H1 (cell line): ENCODE measurements around the gene CACNB2. TPM values are rescaled to one million over a fixed set of nuclear protein-coding genes. Genes with fewer than 3 reads are reported as not detected.

Experiments used
- CTCF ChIA-PET: fragments of 300-600 bp; sonication (Branson Sonifier 250); formaldehyde crosslinking; loops from one replicate; lab custom pipeline; 2021; ENCODE audit not compliant: partially characterized antibody; lab: Charles Lee
- POLR2A ChIA-PET: fragments of 300-600 bp; sonication (Branson Sonifier 250); formaldehyde crosslinking; loops from one replicate; lab custom pipeline; 2021; ENCODE audit warnings: inconsistent platforms; ENCODE audit not compliant: partially characterized antibody; lab: Charles Lee
- DNase-seq, 2 experiments: peaks; one replicate each; pipeline versions ENCODE4 v3.0.0 to v3.0.0-alpha.2; 2010 to 2022; ENCODE audit warnings: low spot score in 2 of 2, low read depth in 1 of 2, mixed read lengths in 1 of 2
- FAIRE-seq: peaks from 2 replicates; lab custom pipeline; 2011; peaks lifted over from hg19 to GRCh38; lab: Jason Lieb, UNC
- H2AFZ ChIP-seq: 2 replicates; pipeline ENCODE4 v1.8.1; 2012; ENCODE audit warnings: low read length, inconsistent platforms
- H2AK5ac ChIP-seq: 2 replicates; pipeline ENCODE4 v1.6.1; 2013; ENCODE audit warnings: low read depth, low read length
- H2BK120ac ChIP-seq: replicated peaks from 2 replicates; pipeline ENCODE3; 2013; ENCODE audit warnings: low read depth, low read length, inconsistent platforms
- H2BK12ac ChIP-seq: 2 replicates; pipeline ENCODE4 v1.6.1; 2013; ENCODE audit warnings: low read depth, low read length
- H2BK15ac ChIP-seq: 2 replicates; pipeline ENCODE4 v1.6.1; 2013; ENCODE audit warnings: low read length
- H2BK20ac ChIP-seq: 2 replicates; pipeline ENCODE4 v1.6.1; 2013; ENCODE audit warnings: low read length
- H2BK5ac ChIP-seq: 2 replicates; pipeline ENCODE4 v1.6.1; 2013; ENCODE audit warnings: low read depth, low read length
- H3K14ac ChIP-seq: 2 replicates; pipeline ENCODE4 v1.6.1; 2013; ENCODE audit warnings: inconsistent platforms; ENCODE audit not compliant: insufficient read length
- H3K18ac ChIP-seq: 2 replicates; pipeline ENCODE4 v1.6.1; 2013; ENCODE audit warnings: low read length; ENCODE audit errors: extremely low read depth
- H3K23ac ChIP-seq: 2 replicates; pipeline ENCODE4 v1.6.1; 2013; ENCODE audit warnings: inconsistent platforms; ENCODE audit not compliant: insufficient read length
- H3K23me2 ChIP-seq: 2 replicates; pipeline ENCODE4 v1.6.1; 2013; ENCODE audit warnings: low read depth, low read length
- H3K27ac ChIP-seq: 2 replicates; pipeline ENCODE4 v1.6.1; 2011; ENCODE audit warnings: low read depth, low read length, inconsistent platforms
- H3K27me3 ChIP-seq, 4 experiments: replicated peaks in 1 of 4; 1 replicate in 1 of 4; 2 replicates in 3 of 4; pipeline versions ENCODE4 v1.6.1 to v1.8.1; 2011 to 2013; ENCODE audit warnings: low read length in 3 of 4, mild to moderate bottlenecking in 3 of 4, inconsistent platforms in 2 of 4, mixed read lengths in 2 of 4, moderate library complexity in 1 of 4; ENCODE audit not compliant: control insufficient read depth in 3 of 4, insufficient read depth in 3 of 4; ENCODE audit errors: extremely low read depth in 1 of 4
- H3K36me3 ChIP-seq, 4 experiments: 2 replicates each; pipeline versions ENCODE4 v1.6.1 to v1.8.1; 2011 to 2013; ENCODE audit warnings: mild to moderate bottlenecking in 4 of 4, low read length in 3 of 4, moderate library complexity in 2 of 4, control low read depth in 1 of 4, inconsistent platforms in 1 of 4; ENCODE audit not compliant: insufficient read depth in 4 of 4, control insufficient read depth in 2 of 4
- H3K4ac ChIP-seq: replicated peaks from 2 replicates; pipeline ENCODE3; 2013; ENCODE audit warnings: low read length, low read depth, mixed read lengths, inconsistent platforms; ENCODE audit not compliant: insufficient read length
- H3K4me1 ChIP-seq, 4 experiments: replicated peaks in 1 of 4; 1 replicate in 1 of 4; 2 replicates in 3 of 4; pipeline versions ENCODE4 v1.6.1 to v1.8.1; 2011 to 2013; ENCODE audit warnings: low read length in 3 of 4, inconsistent platforms in 2 of 4, mixed read lengths in 1 of 4; ENCODE audit not compliant: insufficient read depth in 4 of 4, control insufficient read depth in 3 of 4
- H3K4me2 ChIP-seq, 2 experiments: 2 replicates each; pipeline versions ENCODE4 v1.6.1 to v1.8.1; 2011 to 2013; ENCODE audit warnings: low read depth in 2 of 2, low read length in 2 of 2, control low read depth in 1 of 2, inconsistent platforms in 1 of 2, mild to moderate bottlenecking in 1 of 2; ENCODE audit not compliant: insufficient read depth in 1 of 2
- H3K4me3 ChIP-seq, 4 experiments: fragments of 200-600, 300-600 bp in 1 of 4; sonication (generic), shearing (Covaris generic), sonication (Bioruptor Twin) in 1 of 4; 2 replicates each; pipeline versions ENCODE4 v1.5.1 to v1.8.1; 2011 to 2016; ENCODE audit warnings: low read length in 4 of 4, low read depth in 3 of 4, control low read depth in 2 of 4, inconsistent platforms in 2 of 4, mild to moderate bottlenecking in 2 of 4, mixed read lengths in 1 of 4, moderate library complexity in 1 of 4; ENCODE audit not compliant: insufficient read depth in 2 of 4; ENCODE audit errors: extremely low read depth in 1 of 4
- H3K56ac ChIP-seq: replicated peaks from 2 replicates; pipeline ENCODE3; 2013; ENCODE audit warnings: low read depth, mild to moderate bottlenecking, mixed read lengths, low read length, inconsistent platforms; ENCODE audit not compliant: insufficient read length
- H3K79me1 ChIP-seq: 2 replicates; pipeline ENCODE4 v1.6.1; 2013; ENCODE audit warnings: low read depth, low read length, control low read depth
- H3K79me2 ChIP-seq, 2 experiments: 2 replicates each; pipeline versions ENCODE4 v1.6.1 to v1.8.1; 2012 to 2013; ENCODE audit warnings: low read length in 2 of 2, mild to moderate bottlenecking in 2 of 2, inconsistent platforms in 1 of 2; ENCODE audit not compliant: insufficient read depth in 2 of 2, control insufficient read depth in 1 of 2
- H3K9ac ChIP-seq, 4 experiments: replicated peaks in 1 of 4; 1 replicate in 1 of 4; 2 replicates in 3 of 4; pipeline versions ENCODE4 v1.6.1 to v1.8.1; 2011 to 2013; ENCODE audit warnings: low read depth in 3 of 4, low read length in 3 of 4, control low read depth in 2 of 4, mild to moderate bottlenecking in 2 of 4, moderate library complexity in 2 of 4, inconsistent platforms in 1 of 4; ENCODE audit errors: extremely low read depth in 1 of 4
- H3K9me3 ChIP-seq, 2 experiments: 2 replicates each; pipeline versions ENCODE4 v1.6.1 to v1.8.1; 2012 to 2013; ENCODE audit warnings: mild to moderate bottlenecking in 2 of 2, moderate library complexity in 2 of 2, control low read depth in 1 of 2, inconsistent platforms in 1 of 2, low read depth in 1 of 2, low read length in 1 of 2, mixed read lengths in 1 of 2; ENCODE audit not compliant: insufficient read depth in 2 of 2
- H4K20me1 ChIP-seq, 2 experiments: replicated peaks in 1 of 2; 2 replicates each; pipeline versions ENCODE3 to v1.8.1; 2011 to 2013; ENCODE audit warnings: inconsistent platforms in 2 of 2, low read length in 2 of 2, mild to moderate bottlenecking in 1 of 2; ENCODE audit not compliant: insufficient read depth in 2 of 2, control insufficient read depth in 1 of 2
- H4K5ac ChIP-seq: 2 replicates; pipeline ENCODE4 v1.6.1; 2013; ENCODE audit warnings: low read length, low read depth, mixed read lengths, inconsistent platforms; ENCODE audit not compliant: insufficient read length
- H4K8ac ChIP-seq: 2 replicates; pipeline ENCODE4 v1.8.0; 2013; ENCODE audit warnings: mild to moderate bottlenecking, moderate library complexity, low read length, inconsistent platforms; ENCODE audit not compliant: insufficient read depth; ENCODE audit errors: extremely low read depth
- H4K91ac ChIP-seq: replicated peaks from 2 replicates; pipeline ENCODE3; 2013; ENCODE audit warnings: low read length, mixed read lengths, inconsistent platforms; ENCODE audit not compliant: insufficient read length
- SIN3A ChIP-seq, 2 experiments: IDR thresholded peaks in 1 of 2; conservative IDR thresholded peaks in 1 of 2; 2 replicates each; pipeline ENCODE4 v1.6.1; 2011 to 2012; ENCODE audit warnings: low read length in 2 of 2, improper control_type of control experiment in 1 of 2, low read depth in 1 of 2, mild to moderate bottlenecking in 1 of 2
- WGBS, 2 experiments: shearing (Covaris generic) in 1 of 2; methylation state at CpG; one replicate each; pipeline versions ENCODE4 v1.1.6 to v1.1.7; 2013 to 2015; ENCODE audit warnings: low lambda C conversion rate in 2 of 2, mixed read lengths in 2 of 2, inconsistent platforms in 1 of 2, low coverage in 1 of 2, missing lambda C conversion rate in 1 of 2; ENCODE audit not compliant: insufficient replicate concordance in 2 of 2, insufficient coverage in 1 of 2, insufficient read length in 1 of 2; ENCODE audit errors: extremely low coverage in 1 of 2, missing lambda C conversion rate in 1 of 2; 5-methylcytosine and 5-hydroxymethylcytosine counted together
- polyA plus RNA-seq, 7 experiments: library from polyadenylated mRNA; depleted of rRNA in 3 of 7; stranded (reverse) in 5 of 7; unstranded in 2 of 7; fragments of >200 nt in 5 of 7; fragments of 200-250 nt in 2 of 7; gene quantifications; 1 replicate in 5 of 7; 2 replicates in 1 of 7; 4 replicates in 1 of 7; pipeline versions ENCODE4 v1.2.1 to v1.2.3, GENCODE V29; 2011 to 2013; ENCODE audit warnings: missing spikeins in 2 of 7, mixed read lengths in 2 of 7
- total RNA-seq: library from RNA; stranded (reverse); fragmentation: NEBNext Ultra II Directional; extraction: Animal tissue kit (Norgen Biotek cat#: 25700); gene quantifications from 2 replicates; pipeline ENCODE4 v1.2.1, GENCODE V29; 2021

CACNB2 gene
- total and polyA plus RNA-seq, 2 of the 8 experiments (the other 6 are each of a cell fraction or from before 2014, with no cell fraction given), result 2.4 to 3.2 TPM

DNA sequence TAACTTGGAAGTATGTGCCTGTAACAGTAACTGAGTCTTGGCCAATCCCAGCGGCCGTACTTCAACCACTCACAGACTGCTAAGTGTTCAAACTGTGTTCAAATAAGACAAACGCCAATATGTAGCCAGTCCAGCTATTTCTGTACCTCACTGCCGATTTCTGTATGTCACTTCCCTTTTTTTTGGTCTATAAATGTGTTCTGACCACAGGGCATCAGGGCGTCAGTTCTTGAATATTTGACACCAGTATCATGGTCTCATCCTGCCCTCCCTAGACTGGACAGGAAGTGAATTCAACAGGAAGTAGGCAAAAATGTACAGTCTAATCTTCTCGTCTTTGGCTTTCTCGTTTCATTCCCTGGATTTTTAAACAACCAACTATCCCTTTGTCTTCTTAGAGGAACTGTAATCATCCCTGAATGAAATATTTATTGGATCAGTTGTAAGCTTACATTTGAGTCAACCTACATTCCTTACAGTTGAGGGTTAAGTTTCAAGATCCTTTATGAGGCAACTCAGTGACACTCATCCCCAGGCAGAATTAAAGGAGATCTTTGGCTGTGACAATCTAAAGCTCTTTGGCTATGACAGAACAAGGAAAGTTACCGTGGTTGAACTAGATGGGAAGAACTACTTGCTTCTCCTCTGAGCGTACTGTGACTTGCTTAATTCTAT lies 278.5 kb downstream of the CACNB2 start:
- no peak overlapping the region for H3K27ac ChIP-seq
- H3K14ac ChIP-seq, result no peak overlapping the region
- TF ChIP-seq SIN3A (conservative IDR thresholded peaks at IDR 0.05 in 1 of 2, IDR thresholded peaks at IDR 0.05 in 1 of 2; ENCODE audit: low read depth in 1 of 2, low read length in 2 of 2), result no peak

More for the DNA sequence above, 278.5 kb downstream of the CACNB2 start:
- FAIRE-seq (no peak), DNase-seq (no peak)
- no peak overlapping the region for H2AFZ ChIP-seq
- H3K23ac ChIP-seq, result no peak overlapping the region
- H2BK15ac ChIP-seq, result no peak overlapping the region
- H4K5ac ChIP-seq, result no peak overlapping the region
- no peak overlapping the region for H4K8ac ChIP-seq
- no peak overlapping the region for H2BK20ac ChIP-seq
- ChIA-PET CTCF (interaction anchor here (0.6 to 1.9 kb wide), 9 partner anchors 9 to 1927 kb away, joined by 3 to 6 read pairs (median 3); no protein-coding TSS in a partner anchor), POLR2A (no interaction called here)
- no peaks in the 10 kb centered on the region for H3K23me2 ChIP-seq
- no peak overlapping the region for H2BK5ac ChIP-seq
- no peak overlapping the region for H3K56ac ChIP-seq
- no peaks in the 10 kb centered on the region for H3K9me3 ChIP-seq
- H4K91ac ChIP-seq, result no peak overlapping the region
- no peak overlapping the region for H2BK12ac ChIP-seq
- no peak overlapping the region for H2AK5ac ChIP-seq
- H3K4me2 ChIP-seq, result no peak overlapping the region
- H3K4me1 ChIP-seq, result no peaks in the 10 kb centered on the region
- H3K36me3 ChIP-seq, result no peaks in the 10 kb centered on the region
- no peak overlapping the region for H2BK120ac ChIP-seq
- H3K4ac ChIP-seq, result no peak overlapping the region
- no peaks in the 10 kb centered on the region for H4K20me1 ChIP-seq
- 88% methylated on average over 9 of the region's 9 CpGs; no CpG with 5 or more reads in 1 of the 2 experiments for WGBS, 2 experiments
- no peak overlapping the region for H3K18ac ChIP-seq
- no peaks in the 10 kb centered on the region for H3K79me2 ChIP-seq
- no peak overlapping the region for H3K9ac ChIP-seq
- no peaks in the 10 kb centered on the region for H3K27me3 ChIP-seq
- H3K79me1 ChIP-seq, result no peaks in the 10 kb centered on the region
- H3K4me3 ChIP-seq, result no peak overlapping the region
